Measurements from ENCODE around the gene NRAP. TPM values are rescaled to one million over a fixed set of nuclear protein-coding genes. Genes with fewer than 3 reads are reported as not detected.

The NRAP gene
- total and polyA plus RNA-seq, 2 donors (not counting 3 experiments of a cell fraction or from before 2014, with no cell fraction given), result not detected

GRCh38 chr10:113712755-113713639 lies 49.2 kb upstream of the NRAP start:
- Histone ChIP-seq H3K79me2 (ENCODE audit: control insufficient read depth, insufficient read depth, low read length) (no peaks in the 10 kb centered on the region), H3K36me3 (ENCODE audit: control insufficient read depth in 2 of 2, extremely low read depth in 1 of 2, insufficient read depth in 2 of 2, low read length in 2 of 2) (peaks cover 2 to 3% of the 10 kb centered on the region in 2 experiments), H4K20me1 (replicated peaks; ENCODE audit: control insufficient read depth, extremely low read depth, insufficient read depth, low read length) (no peaks in the 10 kb centered on the region), H3K4me1 (ENCODE audit: control insufficient read depth, extremely low read depth, insufficient read depth, low read length) (peaks cover 16% of the 10 kb centered on the region), H3K27ac (ENCODE audit: insufficient read depth, low read depth, low read length) (no peak overlapping the region), H2AFZ (ENCODE audit: low read depth, low read length) (no peak overlapping the region), H3K4me2 (ENCODE audit: insufficient read depth, low read length) (no peak overlapping the region), H3K4me3 (replicated peaks in 1 of 3; ENCODE audit: insufficient read depth in 1 of 3, low read depth in 1 of 3, low read length in 3 of 3) (no peak overlapping the region), H3K27me3 (ENCODE audit: control insufficient read depth in 2 of 2, insufficient read depth in 2 of 2, low read length in 2 of 2) (no peaks in the 10 kb centered on the region), H3K9me1 (replicated peaks; ENCODE audit: control insufficient read depth, extremely low read depth, insufficient read depth, low read length) (no peaks in the 10 kb centered on the region), H3K9ac (replicated peaks; ENCODE audit: extremely low read depth, insufficient read depth, low read length) (no peak overlapping the region), H3K9me3 (replicated peaks; ENCODE audit: control insufficient read depth, insufficient read depth, low read length) (no peaks in the 10 kb centered on the region)
- CTCF ChIA-PET, result interaction anchor here (0.7 to 1.3 kb wide), 2 partner anchors 8 to 10 kb away, joined by 3 to 4 read pairs (median 3); no protein-coding TSS in a partner anchor
- no peak for TF ChIP-seq POLR2A (IDR thresholded peaks at IDR 0.05; ENCODE audit: low read depth, low read length)
- no peak for TF ChIP-seq EZH2 (IDR thresholded peaks at IDR 0.05; ENCODE audit: borderline replicate concordance, low read depth, low read length, severe bottlenecking)
- no peak for TF ChIP-seq POLR2AphosphoS5 (IDR thresholded peaks at IDR 0.05; ENCODE audit: insufficient read depth, low read depth, low read length)
- no peak for TF ChIP-seq GATA2 (IDR thresholded peaks at IDR 0.05; ENCODE audit: insufficient read depth, insufficient read length, low read depth, low read length)
- no peak for TF ChIP-seq JUN (IDR thresholded peaks at IDR 0.05; ENCODE audit: borderline replicate concordance, insufficient read depth, insufficient read length, low read depth)
- TF ChIP-seq CTCF (IDR thresholded peaks at IDR 0.05; ENCODE audit: extremely low read depth in 1 of 2, insufficient read depth in 1 of 2, low read depth in 1 of 2, low read length in 2 of 2), result no peak
- no peak for TF ChIP-seq FOS (IDR thresholded peaks at IDR 0.05; ENCODE audit: borderline replicate concordance, insufficient read depth, low read length)
- no peak for TF ChIP-seq MYC (IDR thresholded peaks at IDR 0.05; ENCODE audit: low read depth, low read length)
- BruUV-seq (replicated peaks), result no TSS peak
- POLR2A ChIA-PET, result no interaction called here
- intact Hi-C loops (cut with micrococcal nuclease) (no loop called here), dilution Hi-C loops (cut with MboI; ENCODE audit: extremely low pct_ligation_motif_present, low sequenced_read_pairs) (no loop called here)
- DNase-seq (ENCODE audit: low read depth, low spot score) (no peak), FAIRE-seq (no peak)

All from endothelial cell of umbilical vein (primary cell).